Measurements from ENCODE around the gene METTL15. TPM values are rescaled to one million over a fixed set of nuclear protein-coding genes. Genes with fewer than 3 reads are reported as not detected.

Gene METTL15
- total RNA-seq, 1 donor from 2014 or later, result 10.5 TPM

DNA sequence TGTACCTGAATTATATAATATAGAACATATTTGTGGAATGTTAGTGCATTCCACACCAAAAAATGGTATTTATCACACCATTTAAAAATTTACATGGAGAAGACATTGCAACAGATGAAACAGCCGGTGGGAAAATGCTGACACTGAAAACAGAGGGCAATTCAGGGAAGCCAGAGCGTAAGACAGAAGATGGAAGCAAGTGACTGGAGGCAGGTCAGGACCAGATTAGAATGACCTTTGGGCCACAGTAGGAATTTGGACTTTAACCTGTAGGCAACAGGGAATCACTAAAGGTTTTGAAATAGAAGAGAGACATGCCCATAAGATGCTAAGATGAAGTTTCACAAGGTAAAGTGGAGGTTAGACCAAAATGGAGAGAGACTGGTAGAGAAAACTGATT is 60.5 kb downstream of the METTL15 start:
- Histone ChIP-seq H3K27ac (replicated peaks) (no peak overlapping the region), H3K4me3 (no peak overlapping the region), H3K27me3 (ENCODE audit: low read depth) (no peaks in the 10 kb centered on the region), H3K36me3 (peaks cover 13% of the 10 kb centered on the region), H3K9me3 (replicated peaks) (peaks cover 9% of the 10 kb centered on the region), H3K4me1 (no peaks in the 10 kb centered on the region)
- intact Hi-C loops (cut with micrococcal nuclease), result no loop called here
- TF ChIP-seq, protein P1, sequence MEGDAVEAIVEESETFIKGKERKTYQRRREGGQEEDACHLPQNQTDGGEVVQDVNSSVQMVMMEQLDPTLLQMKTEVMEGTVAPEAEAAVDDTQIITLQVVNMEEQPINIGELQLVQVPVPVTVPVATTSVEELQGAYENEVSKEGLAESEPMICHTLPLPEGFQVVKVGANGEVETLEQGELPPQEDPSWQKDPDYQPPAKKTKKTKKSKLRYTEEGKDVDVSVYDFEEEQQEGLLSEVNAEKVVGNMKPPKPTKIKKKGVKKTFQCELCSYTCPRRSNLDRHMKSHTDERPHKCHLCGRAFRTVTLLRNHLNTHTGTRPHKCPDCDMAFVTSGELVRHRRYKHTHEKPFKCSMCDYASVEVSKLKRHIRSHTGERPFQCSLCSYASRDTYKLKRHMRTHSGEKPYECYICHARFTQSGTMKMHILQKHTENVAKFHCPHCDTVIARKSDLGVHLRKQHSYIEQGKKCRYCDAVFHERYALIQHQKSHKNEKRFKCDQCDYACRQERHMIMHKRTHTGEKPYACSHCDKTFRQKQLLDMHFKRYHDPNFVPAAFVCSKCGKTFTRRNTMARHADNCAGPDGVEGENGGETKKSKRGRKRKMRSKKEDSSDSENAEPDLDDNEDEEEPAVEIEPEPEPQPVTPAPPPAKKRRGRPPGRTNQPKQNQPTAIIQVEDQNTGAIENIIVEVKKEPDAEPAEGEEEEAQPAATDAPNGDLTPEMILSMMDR (IDR thresholded peaks at IDR 0.05; ENCODE audit: borderline replicate concordance), result no peak
- DNase-seq, result no peak

DNA sequence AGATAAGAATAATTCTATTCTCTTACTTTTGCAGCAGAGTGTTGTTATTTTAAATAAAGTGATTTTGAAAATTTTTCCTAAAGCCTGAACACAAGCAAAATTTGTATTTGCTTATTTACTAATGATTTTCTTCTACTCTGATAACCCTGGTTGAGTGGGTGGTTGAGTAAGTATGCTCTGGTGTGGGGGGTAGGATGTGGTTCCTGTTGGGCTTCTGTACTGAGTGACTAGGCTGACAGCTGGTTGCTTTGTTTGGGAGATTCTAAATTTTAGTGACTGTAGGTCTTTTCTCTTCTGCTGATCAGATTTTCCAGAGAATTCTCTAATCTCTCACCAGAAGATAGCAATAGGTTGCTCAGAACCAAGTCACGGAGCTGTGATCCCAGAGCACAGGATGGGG is 61.6 kb downstream of the METTL15 start:
- DNase-seq, result no peak
- intact Hi-C loops (cut with micrococcal nuclease), result no loop called here
- H3K4me1 ChIP-seq, result no peaks in the 10 kb centered on the region
- no peak overlapping the region for H3K4me3 ChIP-seq
- H3K9me3 ChIP-seq (replicated peaks), result peaks cover 9% of the 10 kb centered on the region
- TF ChIP-seq, protein P1 (IDR thresholded peaks at IDR 0.05; ENCODE audit: borderline replicate concordance), result no peak
- no peaks in the 10 kb centered on the region for H3K27me3 ChIP-seq (ENCODE audit: low read depth)
- no peak overlapping the region for H3K27ac ChIP-seq (replicated peaks)
- H3K36me3 ChIP-seq, result peaks cover 23% of the 10 kb centered on the region

DNA sequence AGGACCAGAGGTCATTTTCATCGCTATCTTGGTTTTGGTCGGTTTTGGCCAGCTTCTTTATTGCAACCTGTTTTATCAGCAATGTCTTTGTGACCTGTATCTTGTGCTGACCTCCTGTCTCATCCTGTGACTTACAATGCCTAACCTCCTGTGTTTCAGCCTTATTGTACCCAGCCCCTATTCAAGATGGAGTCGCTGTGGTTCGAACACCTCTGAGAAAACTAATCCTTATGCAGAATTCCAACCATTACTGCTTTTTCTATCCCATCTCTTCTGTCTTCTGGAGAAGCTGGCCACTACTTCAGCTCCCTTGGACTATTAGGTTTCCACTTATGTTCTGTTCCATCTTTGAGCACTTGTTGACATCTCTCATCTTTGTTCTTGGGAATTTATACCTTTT is 62.6 kb downstream of the METTL15 start:
- Histone ChIP-seq H3K9me3 (replicated peaks) (peaks cover 5% of the 10 kb centered on the region), H3K36me3 (peaks cover 18% of the 10 kb centered on the region), H3K4me1 (no peaks in the 10 kb centered on the region), H3K27me3 (ENCODE audit: low read depth) (no peaks in the 10 kb centered on the region), H3K27ac (replicated peaks) (no peak overlapping the region), H3K4me3 (no peak overlapping the region)
- no peak for DNase-seq
- TF ChIP-seq, protein P1 (IDR thresholded peaks at IDR 0.05; ENCODE audit: borderline replicate concordance), result no peak
- intact Hi-C loops (cut with micrococcal nuclease), result no loop called here

DNA sequence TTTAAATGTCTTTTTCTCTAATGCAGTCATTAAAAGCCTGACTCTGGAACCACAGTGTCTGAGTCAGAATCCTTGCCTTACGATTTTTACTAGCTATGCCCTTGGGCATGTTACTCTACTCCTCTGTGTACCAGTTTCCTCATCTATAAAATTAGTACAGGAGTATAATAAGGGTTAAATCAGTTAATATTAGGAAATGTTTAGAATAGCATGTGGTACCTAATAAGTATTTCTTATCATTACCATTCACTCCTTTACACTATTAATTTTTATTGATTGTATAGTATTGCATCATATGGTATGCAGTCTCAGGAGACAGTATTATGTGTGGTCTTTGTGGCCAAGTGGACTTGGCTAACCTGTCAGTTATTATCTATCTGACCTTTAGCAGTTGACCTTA is 68.2 kb downstream of the METTL15 start:
- H3K9me3 ChIP-seq (replicated peaks), result no peaks in the 10 kb centered on the region
- peaks cover 13% of the 10 kb centered on the region for H3K36me3 ChIP-seq
- no peak for DNase-seq
- TF ChIP-seq, protein P1 (IDR thresholded peaks at IDR 0.05; ENCODE audit: borderline replicate concordance), result no peak
- no peaks in the 10 kb centered on the region for H3K4me1 ChIP-seq
- H3K27me3 ChIP-seq (ENCODE audit: low read depth), result no peaks in the 10 kb centered on the region
- intact Hi-C loops (cut with micrococcal nuclease), result no loop called here
- H3K27ac ChIP-seq (replicated peaks), result no peak overlapping the region
- H3K4me3 ChIP-seq, result no peak overlapping the region

GRCh38 chr11:28195449-28195848 is 87.3 kb downstream of the METTL15 start:
- DNase-seq, result no peak
- intact Hi-C loops (cut with micrococcal nuclease), result no loop called here

More at GRCh38 chr11:28195449-28195848, 87.3 kb downstream of the METTL15 start:
- H3K36me3 ChIP-seq, result peaks cover 5% of the 10 kb centered on the region
- no peak overlapping the region for H3K4me3 ChIP-seq
- TF ChIP-seq, protein P1 (IDR thresholded peaks at IDR 0.05; ENCODE audit: borderline replicate concordance), result no peak
- H3K4me1 ChIP-seq, result no peaks in the 10 kb centered on the region
- H3K9me3 ChIP-seq (replicated peaks), result peaks cover 12% of the 10 kb centered on the region
- no peak overlapping the region for H3K27ac ChIP-seq (replicated peaks)
- H3K27me3 ChIP-seq (ENCODE audit: low read depth), result no peaks in the 10 kb centered on the region

Data from left ventricle myocardium inferior (tissue), 1 donor.